Stimulated activated CD4-positive, alpha-beta T cell treated with anti-CD3 and anti-CD28 coated beads, TNF-alpha, amount 100 ng/mL, for 1 hour (primary cell): Measurements from ENCODE around the gene FLNB.
A peak's percentile ranks its signal among the peaks of the same experiment; 100 is the strongest.
"Not testable (repeated sequence)": the region's sequence is repeated elsewhere in the genome, so short reads cannot be mapped to it uniquely, and the experiment has no call there.

Experiments
- DNase-seq, 3 donors: peaks; one replicate each; pipeline ENCODE4 v3.0.0-alpha.2; 2020; ENCODE audit warnings: low read depth in 3 of 3, low spot score in 1 of 3

FLNB gene

DNA sequence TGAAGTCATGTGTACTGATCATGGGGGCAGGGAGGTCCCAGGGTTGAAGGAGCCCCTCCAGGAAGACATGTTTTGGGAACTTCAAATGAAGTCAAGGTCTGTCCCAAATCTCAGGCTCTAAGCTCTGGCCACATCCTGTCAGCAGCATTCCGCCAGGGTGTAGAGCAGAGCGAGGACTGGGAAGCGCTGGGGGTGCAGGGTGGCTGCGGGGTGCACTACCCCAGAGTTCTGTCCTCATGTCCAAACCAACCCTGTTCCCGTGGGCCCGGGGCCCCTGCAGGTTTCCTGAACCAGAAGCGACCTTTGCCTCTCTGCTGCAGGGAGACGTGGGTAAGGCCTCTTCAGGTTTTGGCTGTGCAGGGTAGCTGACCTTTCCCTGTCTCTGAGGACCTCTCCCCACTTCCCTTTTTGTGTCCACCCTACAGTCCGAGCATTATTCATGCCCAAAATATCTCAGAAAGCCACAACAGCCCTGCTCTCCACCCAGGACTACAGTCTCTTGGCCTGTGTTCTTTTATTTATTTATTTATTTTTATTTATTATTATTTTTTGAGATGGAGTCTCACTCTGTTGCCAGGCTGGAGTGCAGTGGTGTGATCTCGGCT, 26.6 kb upstream of the FLNB start:
- no peak for DNase-seq

DNA sequence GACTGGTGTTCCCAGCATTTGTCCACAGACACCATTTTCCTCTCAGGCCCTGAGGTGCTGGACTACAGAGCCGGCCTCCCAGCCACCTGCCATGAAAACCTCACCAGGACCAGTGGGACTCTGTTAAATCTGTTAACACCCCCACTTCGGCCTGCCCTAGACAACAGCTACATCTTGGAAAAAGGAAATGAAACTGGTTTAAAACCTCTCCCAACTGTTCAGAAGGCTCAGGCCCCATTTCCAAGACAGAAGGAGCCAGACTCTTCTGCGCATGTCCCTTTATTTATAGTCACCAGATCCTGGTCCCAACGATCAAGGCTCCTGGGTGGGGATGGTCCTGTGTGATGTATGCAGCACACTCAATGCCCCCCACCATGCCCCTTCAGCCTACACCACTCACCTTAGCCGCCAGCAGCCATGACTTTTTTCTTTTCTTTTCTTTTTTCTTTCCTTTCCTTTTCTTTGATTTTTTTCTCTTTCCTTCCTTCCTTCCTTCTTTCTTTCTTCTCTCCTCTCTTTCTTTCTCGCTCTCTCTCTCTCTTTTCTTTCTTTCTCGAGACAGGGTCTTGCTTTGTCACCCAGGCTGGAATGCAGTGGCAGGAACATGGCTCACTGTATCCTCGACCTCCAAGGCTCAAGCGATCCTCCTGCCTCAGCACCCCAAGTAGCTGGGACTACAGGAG, 25.5 kb upstream of the FLNB start:
- DNase-seq, result no peak

DNA sequence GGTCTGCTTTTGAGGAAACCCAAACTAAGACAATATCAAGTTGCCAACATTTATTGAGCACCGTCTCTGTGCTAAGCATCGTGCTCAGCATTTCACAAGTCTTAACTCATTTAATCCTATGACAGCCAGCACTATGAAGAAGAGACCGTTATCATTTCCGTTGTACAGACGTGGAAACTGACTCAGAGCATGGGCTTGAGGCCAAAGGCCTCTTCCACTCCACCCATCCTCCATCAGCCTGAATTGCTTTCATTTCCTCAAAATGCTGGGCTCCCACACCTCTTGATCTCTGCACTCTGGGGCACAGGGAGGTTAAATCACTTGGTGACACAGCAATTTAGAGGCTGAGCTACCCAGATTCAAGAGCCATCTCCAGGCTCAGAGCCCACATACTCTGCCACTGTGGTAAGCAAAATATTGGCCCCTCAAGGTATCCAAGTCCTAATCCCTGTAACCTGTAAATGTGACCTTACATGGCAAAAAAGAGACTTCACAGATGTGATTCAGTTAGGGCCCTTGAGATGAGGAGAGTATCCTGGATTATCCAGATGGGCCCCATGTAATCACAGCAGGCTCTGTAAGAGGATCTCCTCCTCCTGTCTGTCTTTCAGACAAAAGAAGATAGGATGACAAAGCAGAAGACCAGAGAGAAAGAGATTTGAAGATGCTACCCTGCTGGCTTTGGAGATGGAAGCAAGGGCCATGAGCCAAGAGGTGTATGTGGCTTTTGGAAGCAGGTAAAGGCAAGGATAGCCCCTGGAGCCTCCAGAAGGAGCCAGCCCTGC, 24.3 kb upstream of the FLNB start:
- DNase-seq, result peak in 2 of 3 donors; percentile 12 to 15

DNA sequence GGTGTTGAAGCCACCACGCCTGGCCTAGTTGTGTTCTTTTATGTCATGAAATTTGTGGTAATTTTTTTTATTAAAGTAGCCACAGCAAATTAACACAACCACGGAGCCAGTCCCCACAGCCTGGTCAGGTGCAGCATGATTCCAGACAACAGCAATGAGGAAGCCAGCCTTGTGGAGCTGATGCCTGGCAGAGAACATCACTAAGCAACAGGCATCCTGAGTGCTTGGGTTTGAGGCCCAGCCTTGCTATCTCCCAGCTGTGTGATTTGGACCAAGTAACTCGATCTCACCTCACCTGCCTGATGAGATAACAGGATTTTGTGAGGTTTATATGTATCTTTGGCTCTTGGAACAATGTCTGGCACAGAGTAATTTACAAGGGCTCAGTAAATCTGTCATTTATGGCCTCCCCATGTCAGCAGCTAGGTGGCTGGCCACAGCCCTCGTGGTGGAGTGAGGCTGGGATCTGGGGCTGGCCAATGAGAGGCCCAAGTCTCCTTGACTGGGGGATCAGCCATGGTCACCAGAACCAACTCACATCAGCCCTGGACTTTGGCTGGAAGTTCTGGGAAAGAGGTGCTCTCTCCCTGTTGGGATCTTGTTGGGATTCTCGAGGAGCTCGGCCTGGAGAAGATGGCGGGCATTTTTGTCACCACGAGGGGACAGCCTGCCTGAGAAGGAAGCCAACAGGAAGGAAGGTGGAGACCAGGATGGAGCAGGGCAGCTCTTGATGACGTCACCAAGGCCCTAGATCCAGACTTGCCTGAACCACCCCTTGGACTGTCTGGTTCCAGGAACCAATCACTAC, 22.8 kb upstream of the FLNB start:
- DNase-seq, result no peak

DNA sequence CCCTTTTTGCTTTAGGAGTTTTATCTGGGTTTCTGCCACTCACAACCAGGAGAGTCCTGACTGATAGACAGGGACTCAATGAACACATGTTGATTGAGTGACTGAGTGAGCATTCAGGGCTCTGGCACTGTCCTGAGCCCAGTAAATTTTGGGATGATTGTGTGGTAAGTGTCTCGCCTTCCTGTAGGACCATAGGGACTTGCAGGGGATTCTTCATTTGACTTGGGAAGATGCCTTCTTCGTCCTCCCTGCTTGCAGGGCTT, 22.3 kb upstream of the FLNB start:
- no peak for DNase-seq

DNA sequence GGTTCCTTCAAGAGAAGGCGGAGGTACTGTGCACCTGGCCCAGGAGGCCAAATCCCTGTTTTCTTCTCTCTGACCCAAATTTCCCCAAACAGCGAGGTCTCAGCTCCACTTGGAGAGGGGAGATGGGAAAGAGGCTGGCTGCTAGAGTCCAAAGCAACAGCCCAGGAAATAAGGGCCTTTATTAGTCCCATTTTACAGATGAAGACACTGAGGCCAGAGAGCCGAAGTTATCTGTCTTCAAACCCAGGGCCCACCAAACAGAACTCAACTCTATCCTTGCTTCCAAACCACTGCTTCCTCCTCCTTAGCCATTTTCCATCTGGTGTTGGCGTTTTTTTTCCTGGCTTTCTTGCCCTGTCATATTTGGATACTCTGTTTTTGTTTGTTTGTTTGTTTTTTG, 22.0 kb upstream of the FLNB start:
- no peak for DNase-seq

DNA sequence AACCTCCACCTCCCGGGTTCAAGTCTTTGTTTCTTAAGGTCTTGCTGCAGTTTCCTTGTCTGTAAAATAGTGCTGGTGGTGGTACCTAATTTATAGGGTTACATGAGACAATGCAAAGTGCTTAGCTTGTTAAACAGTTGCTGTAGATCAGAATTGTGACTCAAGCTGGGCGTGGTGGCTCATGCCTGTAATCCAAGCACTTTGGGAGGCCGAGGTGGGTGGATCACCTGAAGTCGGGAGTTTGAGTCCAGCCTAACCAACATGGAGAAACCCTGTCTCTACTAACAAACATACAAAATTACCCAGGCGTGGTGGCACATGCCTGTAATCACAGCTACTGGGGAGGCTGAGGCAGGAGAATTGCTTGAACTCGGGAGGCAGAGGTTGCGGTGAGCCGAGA, 19.0 kb upstream of the FLNB start:
- not testable (repeated sequence) for DNase-seq

DNA sequence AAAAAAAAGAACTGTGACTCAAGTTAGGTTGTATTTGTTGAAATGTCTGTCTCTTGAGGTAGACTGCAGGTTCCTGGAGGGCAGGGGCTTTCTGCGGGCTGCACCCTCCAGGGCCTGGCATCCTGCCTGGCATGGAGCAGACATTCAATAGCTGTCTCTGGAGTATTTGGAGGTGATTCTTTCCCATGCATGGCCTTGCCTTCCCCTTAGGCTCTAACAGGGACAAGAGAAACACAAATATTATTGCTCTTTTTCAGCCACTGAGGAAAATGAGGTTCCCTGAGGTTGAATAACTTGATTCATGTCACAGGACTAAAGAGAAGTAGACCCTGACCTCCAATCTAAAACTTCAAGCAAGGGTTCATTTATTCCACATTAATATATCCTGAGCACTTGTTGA, 18.6 kb upstream of the FLNB start:
- DNase-seq, result no peak

DNA sequence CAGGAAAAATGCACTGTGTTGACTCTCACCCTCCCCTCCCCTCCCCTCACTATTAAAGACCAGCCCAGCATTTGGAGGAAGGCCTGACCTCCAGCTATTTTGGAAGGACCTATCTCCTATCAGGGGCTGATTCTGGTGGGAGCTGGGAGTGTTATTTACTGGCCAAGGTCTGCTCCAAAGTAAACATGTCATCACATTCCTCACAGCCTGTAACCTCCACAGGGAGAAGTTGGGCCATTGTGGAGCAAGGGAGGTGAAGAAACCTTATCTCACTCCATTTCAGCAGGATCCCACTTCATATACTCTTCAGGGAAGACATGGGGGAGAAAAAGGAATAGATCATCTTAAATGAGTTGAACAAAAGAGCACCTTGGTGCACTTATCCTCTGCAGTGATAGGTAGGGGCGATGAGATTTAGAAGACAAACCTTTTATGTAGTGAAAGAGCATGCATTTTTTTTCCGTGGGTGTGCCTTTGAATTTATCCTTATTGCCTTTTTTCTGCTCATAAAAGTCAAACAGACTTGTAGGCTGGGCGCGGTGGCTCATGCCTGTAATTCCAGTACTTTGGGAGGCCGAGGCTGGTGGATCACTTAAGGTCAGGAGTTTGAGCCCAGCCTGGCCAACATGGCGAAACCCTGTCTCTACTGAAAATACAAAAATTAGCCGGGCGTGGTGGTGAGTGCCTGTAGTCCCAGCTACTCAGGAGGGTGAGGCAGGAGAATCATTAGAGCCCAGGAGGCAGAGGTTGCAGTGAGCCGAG, 15.6 kb upstream of the FLNB start:
- no peak for DNase-seq

DNA sequence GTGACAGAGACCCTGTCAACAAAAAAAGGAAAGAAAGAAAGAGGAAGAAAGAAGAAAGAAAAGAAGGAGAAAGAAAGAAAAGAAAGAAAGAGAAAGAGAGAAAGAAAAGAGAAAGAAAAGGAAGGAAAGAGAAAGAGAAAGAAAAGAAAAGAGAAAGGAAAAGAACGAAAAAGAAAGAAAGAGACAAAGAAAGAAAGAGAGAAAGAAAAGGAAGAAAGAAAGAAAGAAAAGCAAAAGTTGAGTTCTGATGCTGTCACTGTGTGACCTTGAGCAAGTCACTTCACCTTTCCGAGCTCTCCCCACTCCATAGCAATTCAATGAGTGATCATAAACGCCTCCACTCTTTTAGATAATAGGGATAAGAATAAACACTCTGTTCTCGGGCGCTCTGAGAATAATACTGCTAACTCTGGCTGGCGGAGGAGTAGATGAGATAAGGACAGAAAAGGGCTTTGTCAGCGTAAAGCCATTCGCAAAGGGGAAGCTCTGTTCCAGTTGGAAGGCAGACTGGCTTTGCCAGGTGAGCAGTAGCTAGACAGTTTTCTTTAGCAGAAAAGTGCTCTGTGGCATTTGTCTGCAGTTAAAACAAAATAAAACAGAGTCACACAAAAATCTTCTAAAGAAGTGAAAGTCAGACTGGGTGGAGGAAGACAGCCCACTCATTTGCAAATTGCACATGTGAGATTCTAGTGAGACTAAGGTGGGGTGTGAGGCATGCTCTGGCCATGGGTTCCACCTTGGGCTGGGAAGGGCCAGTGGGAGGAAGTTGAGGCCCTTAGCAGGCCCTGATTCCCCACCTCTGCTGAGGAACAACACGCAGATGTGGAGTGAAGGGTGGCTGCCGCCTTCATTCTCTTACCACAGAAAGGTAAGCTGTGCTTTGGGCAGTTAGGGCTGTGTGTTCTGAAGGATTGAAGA, 9.6 kb upstream of the FLNB start:
- DNase-seq, result no peak

DNA sequence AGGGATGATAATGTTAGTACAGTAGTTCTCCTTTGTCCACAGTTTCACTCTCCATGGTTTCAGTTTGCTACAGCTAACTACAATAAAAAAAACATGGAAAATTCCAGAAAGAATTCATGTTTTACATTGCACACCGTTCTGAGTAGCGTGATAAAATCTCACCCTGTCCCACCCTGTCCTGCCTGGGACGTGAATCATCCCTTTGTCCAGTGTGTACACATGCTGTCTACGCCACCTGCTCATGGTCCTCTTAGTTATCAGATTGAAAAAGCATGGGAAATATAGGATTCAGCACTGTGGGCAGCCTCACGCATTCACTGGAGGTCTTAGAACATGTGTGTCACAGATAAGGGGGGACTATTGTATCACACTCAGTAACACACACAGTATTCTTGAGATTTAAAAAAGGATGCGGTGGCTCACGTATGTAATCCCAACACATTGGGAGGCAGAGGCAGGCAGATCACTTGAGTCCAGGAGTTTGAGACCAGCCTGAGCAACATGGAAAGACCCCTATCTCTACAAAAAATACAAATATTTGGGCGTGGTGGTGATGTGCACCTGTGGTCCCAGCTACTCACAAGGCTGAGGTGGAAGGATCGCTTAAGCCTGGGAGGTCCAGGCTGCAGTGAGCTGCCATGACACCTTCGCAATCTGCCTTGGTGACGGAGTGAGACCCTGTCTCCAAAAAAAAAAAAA, 8.7 kb upstream of the FLNB start:
- no peak for DNase-seq

DNA sequence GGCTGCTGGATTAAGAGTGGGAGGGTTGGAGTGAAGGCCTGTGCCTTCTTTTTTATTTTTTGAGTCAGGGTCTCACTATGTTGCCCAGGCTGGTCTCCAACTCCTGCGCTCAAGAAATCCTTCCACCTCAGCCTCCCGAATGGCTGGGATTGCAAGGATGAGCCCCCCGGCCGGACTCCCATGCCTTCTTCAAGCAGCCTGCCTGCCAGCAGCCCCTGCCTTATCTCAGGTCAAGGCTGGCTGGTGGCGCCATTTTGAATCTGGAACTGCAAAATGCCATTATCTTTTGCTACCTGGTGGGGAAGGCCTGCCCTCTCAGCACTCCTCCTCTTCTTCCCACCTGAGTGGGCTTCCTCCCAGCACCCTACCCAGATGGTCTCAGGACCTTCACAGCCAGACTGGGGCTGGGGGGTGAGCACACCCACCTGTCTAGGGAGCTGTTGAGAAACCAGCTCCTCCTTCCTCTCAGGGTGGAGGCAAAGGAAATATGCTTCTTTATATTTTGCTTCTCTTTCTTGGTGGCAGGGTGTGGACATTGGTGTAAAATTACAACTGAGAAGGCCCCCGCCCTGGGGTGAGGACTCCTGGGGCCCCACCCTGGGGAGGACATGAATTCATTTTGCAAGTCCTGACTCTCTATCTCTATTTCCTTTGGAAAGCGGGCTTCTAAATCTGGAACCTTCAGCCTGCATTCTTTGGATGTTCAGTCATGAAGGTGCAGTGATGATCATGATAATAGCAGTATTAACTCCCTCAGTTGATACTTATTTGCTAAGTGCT, 7.7 kb upstream of the FLNB start:
- no peak for DNase-seq

DNA sequence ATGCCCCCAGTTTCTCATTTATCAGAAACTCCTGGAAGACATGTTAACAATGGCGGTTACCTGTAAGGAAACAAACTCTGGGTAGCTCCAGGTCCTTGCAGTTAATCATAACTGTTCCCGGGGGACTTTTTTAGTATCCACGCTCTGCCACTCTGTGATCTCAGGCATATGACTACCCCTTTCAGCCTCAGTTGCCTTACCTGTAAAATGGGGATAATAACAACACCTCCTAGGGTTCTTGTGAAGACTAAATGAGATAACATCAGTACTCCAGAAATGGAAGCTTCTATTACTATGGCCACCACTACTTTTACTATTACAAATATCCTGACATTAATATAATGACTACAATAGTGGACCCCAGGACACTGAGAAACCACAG, 7.1 kb upstream of the FLNB start:
- no peak for DNase-seq

DNA sequence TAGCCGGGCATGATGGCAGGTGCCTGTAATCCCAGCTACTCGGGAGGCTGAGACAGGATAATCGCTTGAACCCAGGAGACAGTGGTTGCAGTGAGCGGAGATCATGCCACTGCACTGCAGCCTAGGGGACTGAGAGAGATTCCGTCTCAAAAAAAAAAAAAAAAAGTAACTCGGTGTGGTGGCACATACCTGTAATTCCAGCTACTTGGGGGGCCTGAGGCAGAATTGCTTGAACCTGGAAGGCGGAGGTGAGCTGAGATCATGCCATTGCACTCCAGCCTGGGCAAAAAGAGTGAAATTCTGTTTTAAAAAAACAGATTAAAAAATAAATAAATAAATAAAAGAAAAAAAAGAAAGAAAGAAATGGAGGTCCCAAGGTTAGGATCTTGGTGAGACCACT, 6.2 kb upstream of the FLNB start:
- no peak for DNase-seq

DNA sequence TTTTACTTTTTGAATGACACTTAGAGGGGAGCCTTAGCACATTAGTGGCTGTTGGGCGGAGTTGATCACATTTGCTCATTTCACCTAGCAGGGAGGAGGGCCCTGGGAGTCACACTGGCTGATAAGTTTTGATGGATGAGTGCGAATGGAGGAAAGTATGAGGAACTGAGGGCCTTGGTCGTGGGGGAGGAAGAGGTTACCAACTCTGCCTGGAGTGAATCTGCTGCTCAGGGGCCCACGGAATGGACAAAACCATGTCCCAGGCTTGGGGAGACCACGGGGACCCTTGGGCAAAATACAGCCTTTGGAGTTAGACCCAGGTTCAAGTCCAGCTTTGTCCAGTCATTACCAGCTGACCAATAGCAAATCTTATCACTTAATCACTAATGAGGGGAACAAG, 5.1 kb upstream of the FLNB start:
- DNase-seq, result no peak

DNA sequence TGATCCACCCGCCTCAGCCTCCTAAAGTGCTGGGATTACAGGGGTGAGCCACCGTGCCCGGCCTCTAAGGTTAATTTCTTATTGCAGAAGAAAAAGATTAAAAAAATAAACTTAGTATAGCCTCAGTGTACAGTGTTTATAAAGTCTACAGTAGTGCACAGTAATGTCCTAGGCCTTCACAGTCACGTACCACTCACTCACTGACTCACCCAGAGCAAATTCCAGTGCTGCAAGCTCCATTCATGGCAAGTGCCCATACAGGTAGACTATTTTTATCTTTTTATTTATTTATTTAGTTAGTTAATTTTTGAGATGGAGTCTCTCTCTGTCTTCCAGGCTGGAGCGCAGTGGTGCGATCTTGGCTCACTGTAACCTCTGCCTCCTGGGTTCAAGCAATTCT, 3.2 kb upstream of the FLNB start:
- DNase-seq, result no peak

DNA sequence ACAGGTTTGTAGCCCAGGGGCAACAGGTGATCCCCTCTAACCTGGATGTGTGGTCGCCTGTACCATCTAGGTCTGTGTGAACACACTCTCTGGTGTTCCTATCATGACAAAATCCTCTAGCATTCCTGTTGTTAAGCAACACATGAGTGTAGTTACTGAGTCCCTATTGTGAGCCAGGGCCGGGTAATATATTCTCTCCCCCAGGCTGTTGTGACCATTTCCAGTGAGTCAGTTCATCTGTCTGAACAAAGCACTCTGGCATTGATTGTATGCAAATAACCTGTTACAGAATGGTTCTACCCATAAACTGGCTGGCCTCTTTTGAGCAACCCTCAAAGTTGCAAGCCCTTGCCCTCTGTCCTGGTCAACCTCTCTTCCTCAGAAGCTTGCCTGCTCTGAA, 2.6 kb upstream of the FLNB start:
- no peak for DNase-seq

DNA sequence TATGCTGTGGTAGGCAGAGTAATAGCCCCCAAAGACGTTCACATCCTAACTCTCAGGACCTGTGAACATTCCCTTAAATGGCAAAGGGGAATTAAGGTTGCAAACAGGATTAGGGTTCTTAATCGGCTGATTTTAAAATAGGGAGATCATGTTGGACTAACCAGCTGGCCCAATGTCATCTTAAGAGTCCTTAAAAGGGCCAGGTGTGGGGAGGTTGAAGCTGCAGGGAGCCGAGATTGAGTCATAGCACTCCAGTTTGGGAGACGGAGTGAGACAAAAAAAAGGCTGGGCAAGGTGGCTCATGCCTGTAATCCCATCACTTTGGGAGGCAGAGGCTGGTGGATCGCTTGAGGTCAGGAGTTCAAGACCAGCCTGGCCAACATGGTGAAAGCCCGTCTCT, 1.6 kb upstream of the FLNB start:
- no peak for DNase-seq
